GM12878 (cell line): ENCODE measurements around the gene PSMD3. TPM values are rescaled to one million over a fixed set of nuclear protein-coding genes. Genes with fewer than 3 reads are reported as not detected.

ENCODE experiments used
- ASH2L ChIP-seq: fragments of 300-600, 200-600 bp; sonication (generic); IDR thresholded peaks from 2 replicates; pipeline ENCODE4 v1.6.1; 2017; ENCODE audit warnings: low read depth, mild to moderate bottlenecking, borderline replicate concordance
- BACH1 ChIP-seq: fragments of 450-650 bp; IDR thresholded peaks from 2 replicates; pipeline ENCODE4 v1.6.1; 2017; ENCODE audit warnings: mild to moderate bottlenecking, borderline replicate concordance
- DPF2 ChIP-seq: fragments of 450-650 bp; IDR thresholded peaks from 2 replicates; pipeline ENCODE4 v1.6.1; 2017; ENCODE audit warnings: mild to moderate bottlenecking
- EGR1 ChIP-seq, 2 experiments: IDR thresholded peaks; 1 replicate in 1 of 2; 2 replicates in 1 of 2; pipeline ENCODE4 v1.6.1; 2011 to 2012; ENCODE audit warnings: low read depth in 2 of 2, low read length in 2 of 2, borderline replicate concordance in 1 of 2, mild to moderate bottlenecking in 1 of 2, moderate library complexity in 1 of 2
- ETV6 ChIP-seq, 2 experiments: fragments of 450-650 bp in 1 of 2; IDR thresholded peaks in 1 of 2; conservative IDR thresholded peaks in 1 of 2; 2 replicates each; pipeline ENCODE4 v1.6.1; 2014; ENCODE audit warnings: antibody characterized with exemption in 1 of 2, borderline replicate concordance in 1 of 2, low read depth in 1 of 2, mild to moderate bottlenecking in 1 of 2, moderate library complexity in 1 of 2
- EZH2 ChIP-seq: IDR thresholded peaks from 2 replicates; pipeline ENCODE4 v1.6.1; 2012; ENCODE audit warnings: low read depth, mild to moderate bottlenecking, control low read depth, inconsistent platforms, low read length, borderline replicate concordance; ENCODE audit not compliant: control insufficient read depth
- HDAC6 ChIP-seq: fragments of 200-600 bp; sonication (generic); IDR thresholded peaks from one replicate; pipeline ENCODE4 v1.8.0; 2017; ENCODE audit warnings: antibody characterized with exemption; ENCODE audit not compliant: unreplicated experiment
- JUNB ChIP-seq: IDR thresholded peaks from 2 replicates; pipeline ENCODE4 v1.6.1; 2016; ENCODE audit warnings: antibody characterized with exemption, mild to moderate bottlenecking
- MEF2A ChIP-seq: IDR thresholded peaks from 2 replicates; pipeline ENCODE4 v1.6.1; 2011; ENCODE audit warnings: low read depth, mild to moderate bottlenecking, low read length, moderate library complexity; ENCODE audit not compliant: insufficient read depth
- MTA3 ChIP-seq: IDR thresholded peaks from 2 replicates; pipeline ENCODE4 v1.6.1; 2012; ENCODE audit warnings: low read length, inconsistent platforms, borderline replicate concordance
- NBN ChIP-seq: fragments of 450-650 bp; IDR thresholded peaks from 2 replicates; pipeline ENCODE4 v1.6.1; 2016
- NR2F1 ChIP-seq: fragments of 450-650 bp; conservative IDR thresholded peaks from 2 replicates; pipeline ENCODE4 v1.6.1; 2017; ENCODE audit warnings: mild to moderate bottlenecking
- RB1 ChIP-seq: fragments of 450-650 bp; formaldehyde crosslinking; IDR thresholded peaks from 2 replicates; pipeline ENCODE4 v1.6.1; 2017; ENCODE audit warnings: mild to moderate bottlenecking, borderline replicate concordance
- RUNX3 ChIP-seq: IDR thresholded peaks from 2 replicates; pipeline ENCODE4 v1.6.1; 2012; ENCODE audit warnings: low read length, inconsistent platforms
- SP1 ChIP-seq: IDR thresholded peaks from one replicate; pipeline ENCODE4 v1.6.1; 2011; ENCODE audit warnings: low read depth, low read length
- SREBF1 ChIP-seq: IDR thresholded peaks from 2 replicates; pipeline ENCODE4 v1.6.1; 2012; ENCODE audit warnings: mild to moderate bottlenecking, low read length
- ZBED1 ChIP-seq: IDR thresholded peaks from 2 replicates; pipeline ENCODE4 v1.6.1; 2016; ENCODE audit warnings: borderline replicate concordance
- ZBTB40 ChIP-seq: fragments of 450-650 bp; IDR thresholded peaks from 2 replicates; pipeline ENCODE4 v1.6.1; 2016; ENCODE audit warnings: mild to moderate bottlenecking, moderate library complexity, borderline replicate concordance
- ZNF274 ChIP-seq: IDR thresholded peaks from one replicate; pipeline ENCODE4 v1.8.0; 2011; ENCODE audit not compliant: insufficient read length, insufficient read depth
- ZSCAN29 ChIP-seq: fragments of 450-650 bp; IDR thresholded peaks from 2 replicates; pipeline ENCODE4 v1.6.1; 2017; ENCODE audit warnings: mild to moderate bottlenecking, moderate library complexity
- polyA plus RNA-seq, 11 experiments: library from polyadenylated mRNA; depleted of rRNA in 4 of 11; unstranded in 6 of 11; stranded (reverse) in 5 of 11; fragments of >200 nt; fragmentation: Nextera tagmentation in 4 of 11; fragmentation: Illumina TruSeq in 1 of 11; extraction: Ambion mirVana in 4 of 11; extraction: Trizol in 1 of 11; gene quantifications; 1 replicate in 1 of 11; 2 replicates in 10 of 11; pipeline versions ENCODE4 v1.2.1 to v1.2.3, GENCODE V29; 2011 to 2016; ENCODE audit warnings: inconsistent platforms in 2 of 11, missing spikeins in 2 of 11, low read depth in 1 of 11
- total RNA-seq, 4 experiments: library from RNA; depleted of rRNA in 3 of 4; stranded (reverse); fragments of >200 nt in 3 of 4; fragmentation: Illumina TruSeq in 1 of 4; extraction: Trizol in 1 of 4; gene quantifications; 2 replicates each; pipeline versions ENCODE4 v1.2.1 to v1.2.3, GENCODE V29; 2013 to 2021
- TF ChIP-seq, protein P1 (sequence below): fragments of 150-350 bp; IDR thresholded peaks from 2 replicates; pipeline ENCODE4 v1.6.1; 2016; ENCODE audit warnings: low read depth, low read length
- TF ChIP-seq, protein P2 (sequence below): fragments of 450-650 bp; IDR thresholded peaks from 2 replicates; pipeline ENCODE4 v1.6.1; 2017; ENCODE audit warnings: mild to moderate bottlenecking

PSMD3 gene
- total and polyA plus RNA-seq, 10 of the 15 experiments (the other 5 are each of a cell fraction or from before 2014, with no cell fraction given), result 2.2 to 192 (median 129) TPM

DNA sequence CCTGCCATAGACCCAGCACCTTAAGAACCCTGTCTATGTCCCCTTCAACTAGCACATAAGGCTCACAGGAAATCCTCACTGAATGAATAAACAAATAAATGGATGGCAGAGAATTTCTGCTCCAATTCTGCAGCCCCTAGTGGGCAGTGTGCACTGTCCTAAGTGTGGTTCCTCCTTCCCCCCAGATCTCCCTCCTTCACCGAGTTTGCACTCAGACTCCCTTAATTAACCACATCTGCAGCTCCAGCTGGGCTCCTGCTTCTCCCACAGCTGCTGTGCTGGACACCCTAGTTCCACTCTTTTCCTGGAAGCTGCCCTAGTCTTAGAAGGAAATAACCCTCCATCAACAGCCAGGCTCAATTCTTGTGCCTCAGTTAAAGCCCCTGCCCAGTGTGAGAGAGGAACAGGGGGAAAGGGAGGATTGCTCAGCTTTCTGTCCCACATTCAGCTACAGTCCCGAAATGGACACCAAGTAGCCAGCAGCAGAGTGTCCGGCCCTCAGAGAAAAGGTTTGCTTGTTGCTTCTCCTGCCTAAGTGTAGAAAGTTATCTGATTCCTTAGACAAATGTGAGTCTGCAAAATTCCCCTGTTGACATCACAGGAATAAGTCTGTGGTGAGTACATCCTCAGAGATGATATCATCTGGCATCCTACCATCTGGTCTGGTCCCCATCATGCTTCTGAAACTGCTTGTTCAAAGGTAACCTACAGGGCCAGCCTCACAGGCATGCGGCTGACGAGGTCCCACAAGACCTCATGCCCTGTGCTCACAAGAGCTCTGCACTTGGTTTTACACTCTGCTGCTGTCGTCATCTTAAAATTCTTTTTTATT, 40.8 kb upstream of the PSMD3 start (continued):
- TF ChIP-seq, protein P1, sequence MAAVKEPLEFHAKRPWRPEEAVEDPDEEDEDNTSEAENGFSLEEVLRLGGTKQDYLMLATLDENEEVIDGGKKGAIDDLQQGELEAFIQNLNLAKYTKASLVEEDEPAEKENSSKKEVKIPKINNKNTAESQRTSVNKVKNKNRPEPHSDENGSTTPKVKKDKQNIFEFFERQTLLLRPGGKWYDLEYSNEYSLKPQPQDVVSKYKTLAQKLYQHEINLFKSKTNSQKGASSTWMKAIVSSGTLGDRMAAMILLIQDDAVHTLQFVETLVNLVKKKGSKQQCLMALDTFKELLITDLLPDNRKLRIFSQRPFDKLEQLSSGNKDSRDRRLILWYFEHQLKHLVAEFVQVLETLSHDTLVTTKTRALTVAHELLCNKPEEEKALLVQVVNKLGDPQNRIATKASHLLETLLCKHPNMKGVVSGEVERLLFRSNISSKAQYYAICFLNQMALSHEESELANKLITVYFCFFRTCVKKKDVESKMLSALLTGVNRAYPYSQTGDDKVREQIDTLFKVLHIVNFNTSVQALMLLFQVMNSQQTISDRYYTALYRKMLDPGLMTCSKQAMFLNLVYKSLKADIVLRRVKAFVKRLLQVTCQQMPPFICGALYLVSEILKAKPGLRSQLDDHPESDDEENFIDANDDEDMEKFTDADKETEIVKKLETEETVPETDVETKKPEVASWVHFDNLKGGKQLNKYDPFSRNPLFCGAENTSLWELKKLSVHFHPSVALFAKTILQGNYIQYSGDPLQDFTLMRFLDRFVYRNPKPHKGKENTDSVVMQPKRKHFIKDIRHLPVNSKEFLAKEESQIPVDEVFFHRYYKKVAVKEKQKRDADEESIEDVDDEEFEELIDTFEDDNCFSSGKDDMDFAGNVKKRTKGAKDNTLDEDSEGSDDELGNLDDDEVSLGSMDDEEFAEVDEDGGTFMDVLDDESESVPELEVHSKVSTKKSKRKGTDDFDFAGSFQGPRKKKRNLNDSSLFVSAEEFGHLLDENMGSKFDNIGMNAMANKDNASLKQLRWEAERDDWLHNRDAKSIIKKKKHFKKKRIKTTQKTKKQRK, result no peak
- TF ChIP-seq RB1 (no peak), BACH1 (no peak), JUNB (peak; percentile 72), MEF2A (no peak), SP1 (peak; percentile 10), SREBF1 (no peak), RUNX3 (peak; percentile 92), ZSCAN29 (no peak), MTA3 (0 out of 2 replicates have a peak, but pooled peaks have one; percentile 35), ZBED1 (peak; percentile 55; the same call in 1 of the 2 replicates), NR2F1 (no peak; the same call in 1 of the 2 replicates), ZNF274 (no peak), ETV6 (conservative IDR thresholded peaks at IDR 0.05 in 1 of 2, IDR thresholded peaks at IDR 0.05 in 1 of 2; ENCODE audit: borderline replicate concordance in 1 of 2, low read depth in 1 of 2) (no peak; a peak in 1 of 4 replicates), DPF2 (peak; percentile 67; the same call in 1 of the 2 replicates), EGR1 (IDR thresholded peaks at IDR 0.05; ENCODE audit: borderline replicate concordance in 1 of 2, low read depth in 2 of 2, low read length in 2 of 2) (no peak), HDAC6 (no peak), ASH2L (no peak), NBN (peak; percentile 75), EZH2 (no peak), ZBTB40 (no peak)
- TF ChIP-seq, protein P2, sequence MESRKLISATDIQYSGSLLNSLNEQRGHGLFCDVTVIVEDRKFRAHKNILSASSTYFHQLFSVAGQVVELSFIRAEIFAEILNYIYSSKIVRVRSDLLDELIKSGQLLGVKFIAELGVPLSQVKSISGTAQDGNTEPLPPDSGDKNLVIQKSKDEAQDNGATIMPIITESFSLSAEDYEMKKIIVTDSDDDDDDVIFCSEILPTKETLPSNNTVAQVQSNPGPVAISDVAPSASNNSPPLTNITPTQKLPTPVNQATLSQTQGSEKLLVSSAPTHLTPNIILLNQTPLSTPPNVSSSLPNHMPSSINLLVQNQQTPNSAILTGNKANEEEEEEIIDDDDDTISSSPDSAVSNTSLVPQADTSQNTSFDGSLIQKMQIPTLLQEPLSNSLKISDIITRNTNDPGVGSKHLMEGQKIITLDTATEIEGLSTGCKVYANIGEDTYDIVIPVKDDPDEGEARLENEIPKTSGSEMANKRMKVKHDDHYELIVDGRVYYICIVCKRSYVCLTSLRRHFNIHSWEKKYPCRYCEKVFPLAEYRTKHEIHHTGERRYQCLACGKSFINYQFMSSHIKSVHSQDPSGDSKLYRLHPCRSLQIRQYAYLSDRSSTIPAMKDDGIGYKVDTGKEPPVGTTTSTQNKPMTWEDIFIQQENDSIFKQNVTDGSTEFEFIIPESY, result no peak
